Measurements from ENCODE around the gene HIP1. TPM values are rescaled to one million over a fixed set of nuclear protein-coding genes. Genes with fewer than 3 reads are reported as not detected.
"Not testable (repeated sequence)": the region's sequence is repeated elsewhere in the genome, so short reads cannot be mapped to it uniquely, and the experiment has no call there.

HIP1 gene
- total RNA-seq, 1 donor from 2014 or later, result 49.3 TPM

DNA sequence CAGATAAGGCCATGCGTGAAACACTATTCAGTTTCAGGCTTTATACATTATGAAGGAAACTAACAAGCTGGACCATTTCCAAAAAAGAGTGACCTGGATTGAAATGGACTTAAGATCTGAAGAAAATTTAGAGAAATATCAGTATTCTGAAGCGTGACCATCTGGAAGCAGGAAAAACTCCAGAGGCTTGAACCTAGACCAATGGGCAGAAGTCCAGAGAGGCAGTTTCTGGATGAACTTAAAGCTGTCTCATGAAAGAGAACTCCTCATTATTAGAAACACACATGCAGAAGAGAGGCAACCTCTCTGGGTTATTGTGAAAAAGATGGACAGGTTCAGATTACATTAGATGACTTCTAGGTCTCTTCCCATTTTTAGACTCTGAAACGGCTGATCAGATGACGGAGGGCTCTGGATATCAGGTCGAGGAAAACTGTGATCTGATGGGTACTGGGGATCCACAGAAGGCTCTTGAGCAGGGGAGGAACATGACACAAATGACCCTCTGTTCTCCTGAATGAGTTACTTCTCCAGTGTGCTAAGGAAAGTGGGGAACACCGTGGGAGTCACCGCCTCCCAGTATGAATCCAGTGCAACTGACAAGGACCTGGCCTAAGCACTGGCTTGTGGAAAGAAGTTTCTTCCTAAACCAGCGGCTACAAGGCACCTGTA is 130.2 kb downstream of the HIP1 start:
- Mint-ChIP-seq H3K4me1 (ENCODE audit: unreplicated experiment) (peaks cover 15% of the 10 kb centered on the region), H3K27me3 (ENCODE audit: unreplicated experiment) (peaks cover 1% of the 10 kb centered on the region), H3K4me3 (ENCODE audit: unreplicated experiment) (no peak overlapping the region), H3K27ac (ENCODE audit: unreplicated experiment) (no peak overlapping the region), H3K36me3 (ENCODE audit: low read depth, unreplicated experiment) (no peaks in the 10 kb centered on the region), H3K9me3 (ENCODE audit: unreplicated experiment) (no peaks in the 10 kb centered on the region)
- TF ChIP-seq CTCF (IDR thresholded peaks at IDR 0.05; ENCODE audit: unreplicated experiment), result no peak
- DNase-seq (ENCODE audit: low spot score), result no peak

DNA sequence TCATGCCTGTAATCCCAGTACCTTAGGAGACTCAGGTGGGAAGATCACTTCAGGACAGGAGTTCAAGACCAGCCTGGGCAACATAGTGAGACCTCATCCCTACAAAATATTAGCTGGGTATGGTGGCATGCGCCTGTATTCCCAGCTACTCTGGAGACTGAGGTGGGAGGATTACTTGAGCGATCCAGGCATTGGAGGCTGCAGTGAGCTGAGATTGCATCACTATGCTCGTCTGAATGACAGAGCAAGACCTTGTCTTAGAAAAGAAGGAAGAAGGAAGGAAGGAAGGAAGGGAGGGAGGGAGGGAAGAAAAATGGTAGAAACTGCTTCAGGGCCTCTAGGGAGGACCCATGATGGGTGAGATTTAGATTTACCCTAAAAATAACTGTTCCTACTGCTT is 134.3 kb downstream of the HIP1 start:
- TF ChIP-seq CTCF (IDR thresholded peaks at IDR 0.05; ENCODE audit: unreplicated experiment), result no peak
- no peak overlapping the region for H3K4me3 Mint-ChIP-seq (ENCODE audit: unreplicated experiment)
- no peak for DNase-seq (ENCODE audit: low spot score)
- H3K27me3 Mint-ChIP-seq (ENCODE audit: unreplicated experiment), result peaks cover 3% of the 10 kb centered on the region
- H3K4me1 Mint-ChIP-seq (ENCODE audit: unreplicated experiment), result peaks cover 17% of the 10 kb centered on the region
- no peak overlapping the region for H3K27ac Mint-ChIP-seq (ENCODE audit: unreplicated experiment)
- peaks cover 4% of the 10 kb centered on the region for H3K36me3 Mint-ChIP-seq (ENCODE audit: low read depth, unreplicated experiment)
- H3K9me3 Mint-ChIP-seq (ENCODE audit: unreplicated experiment), result no peaks in the 10 kb centered on the region

DNA sequence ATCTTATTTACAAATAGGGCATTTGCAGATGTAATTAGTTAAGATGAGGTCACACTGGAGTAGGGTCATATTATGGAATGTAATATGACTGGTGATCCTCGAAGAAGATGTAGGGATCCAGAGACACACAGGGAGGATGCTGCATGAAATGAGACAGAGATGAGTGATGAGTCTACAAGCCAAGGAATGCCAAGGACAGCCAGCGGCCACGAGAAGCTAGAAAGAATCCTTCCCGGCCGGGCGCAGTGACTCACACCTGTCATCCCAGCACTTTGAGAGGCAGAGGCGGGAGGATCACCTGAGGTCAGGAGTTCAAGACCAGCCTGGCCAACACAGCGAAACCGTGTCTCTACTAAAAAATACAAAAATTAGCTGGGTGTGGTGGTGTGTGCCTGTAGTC is 135.9 kb downstream of the HIP1 start:
- not testable (repeated sequence) for H3K27ac Mint-ChIP-seq (ENCODE audit: unreplicated experiment); H3K36me3 Mint-ChIP-seq (ENCODE audit: low read depth, unreplicated experiment); H3K9me3 Mint-ChIP-seq (ENCODE audit: unreplicated experiment); DNase-seq (ENCODE audit: low spot score); H3K4me3 Mint-ChIP-seq (ENCODE audit: unreplicated experiment); H3K27me3 Mint-ChIP-seq (ENCODE audit: unreplicated experiment)
- peaks cover 18% of the 10 kb centered on the region for H3K4me1 Mint-ChIP-seq (ENCODE audit: unreplicated experiment)

DNA sequence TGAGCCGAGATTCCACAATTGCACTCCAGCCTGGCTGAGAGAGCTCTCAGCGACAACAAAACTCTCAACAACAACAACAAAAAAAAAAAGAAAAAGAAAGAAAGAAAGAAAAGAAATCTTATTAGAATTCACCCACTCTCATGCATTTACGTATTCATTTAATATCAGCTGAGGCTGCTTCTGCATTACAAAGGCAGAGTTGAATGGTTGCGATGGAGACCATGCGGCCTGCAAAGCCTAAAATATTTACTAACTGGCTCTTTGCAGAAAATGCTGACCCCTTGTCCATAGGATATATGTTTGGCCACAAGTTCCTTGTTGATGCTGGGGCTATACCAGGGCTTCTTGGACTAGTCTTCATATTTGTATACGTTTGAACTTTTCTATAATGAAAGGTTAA is 137.2 kb downstream of the HIP1 start:
- no peak for TF ChIP-seq CTCF (IDR thresholded peaks at IDR 0.05; ENCODE audit: unreplicated experiment)
- Mint-ChIP-seq H3K27ac (ENCODE audit: unreplicated experiment) (no peak overlapping the region), H3K4me3 (ENCODE audit: unreplicated experiment) (no peak overlapping the region), H3K9me3 (ENCODE audit: unreplicated experiment) (no peaks in the 10 kb centered on the region), H3K4me1 (ENCODE audit: unreplicated experiment) (peaks cover 18% of the 10 kb centered on the region), H3K27me3 (ENCODE audit: unreplicated experiment) (peaks cover 3% of the 10 kb centered on the region), H3K36me3 (ENCODE audit: low read depth, unreplicated experiment) (peaks cover 4% of the 10 kb centered on the region)
- DNase-seq (ENCODE audit: low spot score), result no peak

DNA sequence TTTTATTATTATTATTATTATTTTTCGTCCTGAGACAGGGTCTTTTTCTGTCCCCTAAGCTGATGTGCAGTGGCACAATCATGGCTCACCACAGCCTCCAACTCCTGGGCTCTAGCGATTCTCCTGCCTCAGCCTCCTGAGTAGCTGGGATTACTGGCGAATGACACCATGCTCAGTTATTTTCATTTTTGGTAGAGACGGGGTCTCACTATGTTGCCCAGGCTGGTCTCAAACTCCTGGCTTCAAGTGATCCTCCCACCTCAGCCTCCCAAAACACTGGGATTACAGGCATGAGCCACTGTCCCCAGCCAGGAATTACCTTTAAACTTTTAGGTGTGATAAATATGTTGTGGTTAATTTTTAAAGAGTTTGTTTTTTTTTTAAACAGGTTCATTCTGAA is 138.0 kb downstream of the HIP1 start:
- not testable (repeated sequence) for H3K4me3 Mint-ChIP-seq (ENCODE audit: unreplicated experiment); H3K9me3 Mint-ChIP-seq (ENCODE audit: unreplicated experiment); H3K27ac Mint-ChIP-seq (ENCODE audit: unreplicated experiment); H3K36me3 Mint-ChIP-seq (ENCODE audit: low read depth, unreplicated experiment); DNase-seq (ENCODE audit: low spot score); H3K27me3 Mint-ChIP-seq (ENCODE audit: unreplicated experiment)
- H3K4me1 Mint-ChIP-seq (ENCODE audit: unreplicated experiment), result peaks cover 18% of the 10 kb centered on the region

- Mint-ChIP-seq H3K9me3 (ENCODE audit: unreplicated experiment) (no peaks in the 10 kb centered on the region), H3K27me3 (ENCODE audit: unreplicated experiment) (peaks cover 2% of the 10 kb centered on the region), H3K4me3 (ENCODE audit: unreplicated experiment) (no peak overlapping the region), H3K36me3 (ENCODE audit: low read depth, unreplicated experiment) (peaks cover 8% of the 10 kb centered on the region), H3K4me1 (ENCODE audit: unreplicated experiment) (peaks cover 8% of the 10 kb centered on the region), H3K27ac (ENCODE audit: unreplicated experiment) (no peak overlapping the region)
- TF ChIP-seq CTCF (IDR thresholded peaks at IDR 0.05; ENCODE audit: unreplicated experiment), result no peak
- peak; percentile 19 for DNase-seq (ENCODE audit: low spot score)
Observed at GRCh38 chr7:75599244-75599781, 139.4 kb downstream of the HIP1 start.
